ENCODE measurements around the gene DNAH7. TPM values are rescaled to one million over a fixed set of nuclear protein-coding genes. Genes with fewer than 3 reads are reported as not detected.
A peak's percentile ranks its signal among the peaks of the same experiment; 100 is the strongest.

Gene DNAH7
- total and polyA plus RNA-seq, 9 of the 15 experiments (the other 6 are each of a cell fraction or from before 2014, with no cell fraction given) = 0.03 to 0.42 (median 0.18) TPM

DNA sequence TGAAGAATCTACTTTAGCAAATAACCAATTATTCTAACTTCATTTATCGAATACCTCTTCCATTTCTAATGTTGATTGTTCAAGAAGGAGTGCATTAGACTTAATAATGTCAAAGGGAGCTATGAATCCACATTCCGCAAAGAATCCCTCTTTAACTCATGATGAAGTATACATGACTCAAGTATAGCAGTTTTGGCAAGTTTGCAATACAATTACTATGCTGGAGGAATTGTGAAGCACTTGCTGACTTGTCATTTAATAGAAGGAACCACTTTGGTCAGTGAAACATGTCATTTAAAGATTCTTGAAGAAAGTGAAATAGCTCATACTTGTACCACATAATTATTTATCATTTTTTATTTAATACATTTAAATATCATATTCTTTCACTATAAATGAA is 286.5 kb downstream of the DNAH7 start (continued):
- TF ChIP-seq, protein P1, sequence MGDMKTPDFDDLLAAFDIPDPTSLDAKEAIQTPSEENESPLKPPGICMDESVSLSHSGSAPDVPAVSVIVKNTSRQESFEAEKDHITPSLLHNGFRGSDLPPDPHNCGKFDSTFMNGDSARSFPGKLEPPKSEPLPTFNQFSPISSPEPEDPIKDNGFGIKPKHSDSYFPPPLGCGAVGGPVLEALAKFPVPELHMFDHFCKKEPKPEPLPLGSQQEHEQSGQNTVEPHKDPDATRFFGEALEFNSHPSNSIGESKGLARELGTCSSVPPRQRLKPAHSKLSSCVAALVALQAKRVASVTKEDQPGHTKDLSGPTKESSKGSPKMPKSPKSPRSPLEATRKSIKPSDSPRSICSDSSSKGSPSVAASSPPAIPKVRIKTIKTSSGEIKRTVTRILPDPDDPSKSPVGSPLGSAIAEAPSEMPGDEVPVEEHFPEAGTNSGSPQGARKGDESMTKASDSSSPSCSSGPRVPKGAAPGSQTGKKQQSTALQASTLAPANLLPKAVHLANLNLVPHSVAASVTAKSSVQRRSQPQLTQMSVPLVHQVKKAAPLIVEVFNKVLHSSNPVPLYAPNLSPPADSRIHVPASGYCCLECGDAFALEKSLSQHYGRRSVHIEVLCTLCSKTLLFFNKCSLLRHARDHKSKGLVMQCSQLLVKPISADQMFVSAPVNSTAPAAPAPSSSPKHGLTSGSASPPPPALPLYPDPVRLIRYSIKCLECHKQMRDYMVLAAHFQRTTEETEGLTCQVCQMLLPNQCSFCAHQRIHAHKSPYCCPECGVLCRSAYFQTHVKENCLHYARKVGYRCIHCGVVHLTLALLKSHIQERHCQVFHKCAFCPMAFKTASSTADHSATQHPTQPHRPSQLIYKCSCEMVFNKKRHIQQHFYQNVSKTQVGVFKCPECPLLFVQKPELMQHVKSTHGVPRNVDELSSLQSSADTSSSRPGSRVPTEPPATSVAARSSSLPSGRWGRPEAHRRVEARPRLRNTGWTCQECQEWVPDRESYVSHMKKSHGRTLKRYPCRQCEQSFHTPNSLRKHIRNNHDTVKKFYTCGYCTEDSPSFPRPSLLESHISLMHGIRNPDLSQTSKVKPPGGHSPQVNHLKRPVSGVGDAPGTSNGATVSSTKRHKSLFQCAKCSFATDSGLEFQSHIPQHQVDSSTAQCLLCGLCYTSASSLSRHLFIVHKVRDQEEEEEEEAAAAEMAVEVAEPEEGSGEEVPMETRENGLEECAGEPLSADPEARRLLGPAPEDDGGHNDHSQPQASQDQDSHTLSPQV (IDR thresholded peaks at IDR 0.05) = no peak
- TF ChIP-seq SMARCA4 (IDR thresholded peaks at IDR 0.05) (no peak), NFE2L1 (tag; IDR thresholded peaks at IDR 0.05; ENCODE audit: borderline replicate concordance, low read depth) (no peak), RBM15 (IDR thresholded peaks at IDR 0.05; ENCODE audit: insufficient read depth, low read length) (no peak)

DNA sequence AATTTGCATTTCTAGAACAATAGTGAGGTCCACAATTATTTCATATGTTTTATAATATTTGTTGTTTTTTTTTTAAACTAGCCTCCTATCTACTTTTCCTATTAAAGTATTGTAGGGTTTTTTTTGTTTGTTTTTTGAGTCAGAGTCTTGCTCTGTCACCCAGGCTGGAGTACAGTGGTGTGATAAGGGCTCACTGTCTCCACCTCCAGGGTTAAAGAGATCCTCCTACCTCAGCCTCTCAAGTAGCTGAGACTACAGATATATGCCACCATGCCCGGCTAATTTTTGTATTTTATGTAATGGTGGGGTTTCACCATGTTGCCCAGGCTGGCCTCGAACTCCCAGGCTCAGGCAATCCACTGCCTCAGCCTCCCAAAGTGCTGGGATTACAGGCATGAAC is 289.1 kb downstream of the DNAH7 start:
- WGBS (ENCODE audit: insufficient coverage, low coverage, missing lambda C conversion rate) = 5% methylated on average over 2 of the region's 2 CpGs

More for the DNA sequence above, 289.1 kb downstream of the DNAH7 start:
- Histone ChIP-seq H3K4me1 (replicated peaks in 1 of 2; ENCODE audit: control insufficient read depth in 2 of 2, insufficient read depth in 2 of 2, low read length in 2 of 2) (no peaks in the 10 kb centered on the region; a peak in 1 of 5 replicates), H2AFZ (ENCODE audit: low read depth, low read length) (0 out of 2 replicates have a peak overlapping the region, but pooled peaks have one; percentile 31), H3K36me3 (ENCODE audit: control insufficient read depth, insufficient read depth, low read length) (no peaks in the 10 kb centered on the region), H3K4me2 (ENCODE audit: insufficient read depth, low read length) (no peak overlapping the region), H3K9ac (ENCODE audit: insufficient read depth in 1 of 2, low read depth in 2 of 2, low read length in 2 of 2) (no peak overlapping the region), H4K20me1 (replicated peaks; ENCODE audit: control insufficient read depth, insufficient read depth, low read length) (no peaks in the 10 kb centered on the region), H3K4me3 (no peak overlapping the region), H3K27me3 (ENCODE audit: control insufficient read depth in 2 of 2, insufficient read depth in 2 of 2, low read length in 2 of 2) (no peaks in the 10 kb centered on the region), H3K79me2 (ENCODE audit: control insufficient read depth, insufficient read depth, low read length) (no peaks in the 10 kb centered on the region), H3K9me3 (replicated peaks; ENCODE audit: control insufficient read depth, insufficient read depth, low read depth, low read length) (no peaks in the 10 kb centered on the region), H3K9me1 (ENCODE audit: control insufficient read depth, insufficient read depth, low read length) (no peaks in the 10 kb centered on the region), H3K27ac (ENCODE audit: extremely low read depth, low read depth, low read length) (no peak overlapping the region)
- BruUV-seq (replicated peaks) = no TSS peak
- in situ Hi-C loops (cut with MboI) (no loop called here), intact Hi-C loops (cut with micrococcal nuclease) (no loop called here)
- CTCF ChIA-PET (ENCODE audit: low intra/inter-chr PET ratio) = no interaction called here
- peak in 1 of 4 experiments; percentile 50 for DNase-seq (ENCODE audit: extremely low read depth in 1 of 4, low spot score in 3 of 4)
- ATAC-seq = peak; percentile 95
- POLR2A ChIA-PET = no interaction called here
- TF ChIP-seq, protein P2, sequence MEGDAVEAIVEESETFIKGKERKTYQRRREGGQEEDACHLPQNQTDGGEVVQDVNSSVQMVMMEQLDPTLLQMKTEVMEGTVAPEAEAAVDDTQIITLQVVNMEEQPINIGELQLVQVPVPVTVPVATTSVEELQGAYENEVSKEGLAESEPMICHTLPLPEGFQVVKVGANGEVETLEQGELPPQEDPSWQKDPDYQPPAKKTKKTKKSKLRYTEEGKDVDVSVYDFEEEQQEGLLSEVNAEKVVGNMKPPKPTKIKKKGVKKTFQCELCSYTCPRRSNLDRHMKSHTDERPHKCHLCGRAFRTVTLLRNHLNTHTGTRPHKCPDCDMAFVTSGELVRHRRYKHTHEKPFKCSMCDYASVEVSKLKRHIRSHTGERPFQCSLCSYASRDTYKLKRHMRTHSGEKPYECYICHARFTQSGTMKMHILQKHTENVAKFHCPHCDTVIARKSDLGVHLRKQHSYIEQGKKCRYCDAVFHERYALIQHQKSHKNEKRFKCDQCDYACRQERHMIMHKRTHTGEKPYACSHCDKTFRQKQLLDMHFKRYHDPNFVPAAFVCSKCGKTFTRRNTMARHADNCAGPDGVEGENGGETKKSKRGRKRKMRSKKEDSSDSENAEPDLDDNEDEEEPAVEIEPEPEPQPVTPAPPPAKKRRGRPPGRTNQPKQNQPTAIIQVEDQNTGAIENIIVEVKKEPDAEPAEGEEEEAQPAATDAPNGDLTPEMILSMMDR (IDR thresholded peaks at IDR 0.05 in 2 of 3, conservative IDR thresholded peaks at IDR 0.05 in 1 of 3; ENCODE audit: insufficient read depth in 2 of 3, low read depth in 1 of 3, low read length in 3 of 3) = peak in 1 of 3 experiments; percentile 17; a peak in 1 of 6 replicates
- TF ChIP-seq RAD21 (CRISPR knock-in tag; conservative IDR thresholded peaks at IDR 0.05 in 1 of 2, IDR thresholded peaks at IDR 0.05 in 1 of 2) = 0 out of 4 replicates have a peak, but pooled peaks of 1 of the 2 experiments have one; percentile 22
- no peak for TF ChIP-seq MCM2 (IDR thresholded peaks at IDR 0.05; ENCODE audit: low read depth)
- peak; percentile 59 for FAIRE-seq

All from K562 (cell line).